Left ventricle myocardium inferior (tissue), 1 donor: Measurements from ENCODE around the gene PCLO. TPM values are rescaled to one million over a fixed set of nuclear protein-coding genes. Genes with fewer than 3 reads are reported as not detected.

Experiments
- DNase-seq: peaks from one replicate; pipeline ENCODE4 v3.0.0-alpha.2; 2020
- H3K27ac ChIP-seq: fragments of 200-600 bp; replicated peaks from 2 replicates; pipeline ENCODE4 v1.8.0; 2021
- H3K27me3 ChIP-seq: fragments of 200-600 bp; 2 replicates; pipeline ENCODE4 v1.8.0; 2021; ENCODE audit warnings: low read depth
- H3K36me3 ChIP-seq: fragments of 200-600 bp; 2 replicates; pipeline ENCODE4 v1.8.0; 2021
- H3K4me1 ChIP-seq: fragments of 200-600 bp; 2 replicates; pipeline ENCODE4 v1.8.0; 2021
- H3K4me3 ChIP-seq: fragments of 200-600 bp; 2 replicates; pipeline ENCODE4 v1.8.0; 2021; ENCODE audit warnings: mild to moderate bottlenecking, moderate library complexity
- H3K9me3 ChIP-seq: fragments of 200-600 bp; replicated peaks from 2 replicates; pipeline ENCODE4 v1.8.0; 2021
- CTCF ChIP-seq: fragments of 200-600 bp; IDR thresholded peaks from 2 replicates; pipeline ENCODE4 v1.8.0; 2021; ENCODE audit warnings: antibody characterized with exemption, mild to moderate bottlenecking, borderline replicate concordance
- intact Hi-C: fragments of 100-400 bp; cut with micrococcal nuclease; formaldehyde crosslinking; loops from one replicate; pipeline ENCODE4 v1.11.0; 2022
- total RNA-seq: library from RNA; stranded (reverse); fragmentation: NEBNext Ultra II Directional; extraction: Animal tissue kit (Norgen Biotek cat#: 25700); gene quantifications from one replicate; pipeline ENCODE4 v1.2.1, GENCODE V29; 2021
- donor health status: DM: no; HTN: yes; CAD: no; lungs with severe emphysema.

Gene PCLO
- total RNA-seq, 1 donor from 2014 or later, result 4.2 TPM

- no peaks in the 10 kb centered on the region for H3K36me3 ChIP-seq
- peaks cover 3% of the 10 kb centered on the region for H3K9me3 ChIP-seq
- H3K27ac ChIP-seq, result no peak overlapping the region
- H3K4me1 ChIP-seq, result no peaks in the 10 kb centered on the region
- DNase-seq, result no peak
- no peak overlapping the region for H3K4me3 ChIP-seq
- intact Hi-C loops, result no loop called here
- no peaks in the 10 kb centered on the region for H3K27me3 ChIP-seq
- TF ChIP-seq CTCF, result no peak
Measured at GRCh38 chr7:82789883-82790609, 372.6 kb downstream of the PCLO start.

GRCh38 chr7:82778021-82778420, 384.7 kb downstream of the PCLO start:
- Histone ChIP-seq H3K4me3 (no peak overlapping the region), H3K4me1 (no peaks in the 10 kb centered on the region), H3K27me3 (no peaks in the 10 kb centered on the region), H3K9me3 (no peaks in the 10 kb centered on the region), H3K36me3 (no peaks in the 10 kb centered on the region), H3K27ac (no peak overlapping the region)
- intact Hi-C loops, result no loop called here
- TF ChIP-seq CTCF, result no peak
- no peak for DNase-seq

GRCh38 chr7:82762880-82763279, 399.8 kb downstream of the PCLO start:
- H3K27ac ChIP-seq, result no peak overlapping the region
- H3K4me3 ChIP-seq, result no peak overlapping the region
- no peaks in the 10 kb centered on the region for H3K4me1 ChIP-seq
- no peaks in the 10 kb centered on the region for H3K36me3 ChIP-seq
- no peak for DNase-seq
- no peaks in the 10 kb centered on the region for H3K9me3 ChIP-seq
- intact Hi-C loops, result no loop called here
- TF ChIP-seq CTCF, result no peak
- no peaks in the 10 kb centered on the region for H3K27me3 ChIP-seq

GRCh38 chr7:82760831-82761230, 401.9 kb downstream of the PCLO start:
- intact Hi-C loops, result no loop called here

GRCh38 chr7:82760074-82760473, 402.6 kb downstream of the PCLO start:
- no peak for TF ChIP-seq CTCF
- H3K4me1 ChIP-seq, result no peaks in the 10 kb centered on the region
- H3K27ac ChIP-seq, result no peak overlapping the region
- H3K9me3 ChIP-seq, result no peaks in the 10 kb centered on the region
- no peak overlapping the region for H3K4me3 ChIP-seq
- intact Hi-C loops, result no loop called here
- H3K27me3 ChIP-seq, result no peaks in the 10 kb centered on the region
- no peak for DNase-seq
- no peaks in the 10 kb centered on the region for H3K36me3 ChIP-seq

More at GRCh38 chr7:82760831-82761230, 401.9 kb downstream of the PCLO start:
- TF ChIP-seq CTCF, result no peak
- Histone ChIP-seq H3K4me3 (no peak overlapping the region), H3K27me3 (no peaks in the 10 kb centered on the region), H3K9me3 (no peaks in the 10 kb centered on the region), H3K36me3 (no peaks in the 10 kb centered on the region), H3K4me1 (no peaks in the 10 kb centered on the region), H3K27ac (no peak overlapping the region)
- DNase-seq, result no peak
